CD1c-positive myeloid dendritic cell (primary cell): Measurements from ENCODE around the gene CALCOCO2.
"Not testable (repeated sequence)": the region's sequence is repeated elsewhere in the genome, so short reads cannot be mapped to it uniquely, and the experiment has no call there.

Experiments used
- DNase-seq: peaks from one replicate; pipeline ENCODE4 v3.0.0-alpha.2; 2016; ENCODE audit errors: extremely low spot score

Gene CALCOCO2

GRCh38 chr17:48830840-48831548 lies at the start of gene CALCOCO2:
CALCOCO2 (plus strand) TSS chr17:48831035; CDS start chr17:48841708, 10,673 bp downstream.
- DNase-seq = peak; percentile 98

DNA sequence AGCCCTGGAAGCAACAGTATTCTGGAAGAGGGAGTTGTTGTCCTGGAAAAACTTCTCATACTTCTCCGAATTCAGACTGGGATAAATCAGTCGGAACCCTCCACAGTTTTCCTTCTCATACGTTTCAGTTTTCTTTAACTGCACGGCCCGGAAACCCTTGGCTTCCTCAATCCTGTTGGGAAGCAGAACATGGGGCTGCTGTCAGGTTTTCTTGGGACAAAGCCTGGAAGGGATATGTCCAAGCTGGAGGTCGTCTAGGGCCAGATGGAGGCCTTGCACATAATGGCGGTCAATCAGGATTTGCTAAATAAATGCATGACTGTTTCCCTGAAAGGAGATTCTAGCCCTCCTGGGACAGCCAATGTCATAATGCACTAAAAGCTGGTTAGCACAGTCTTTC lies 43.0 kb upstream of the CALCOCO2 start:
- DNase-seq = no peak

DNA sequence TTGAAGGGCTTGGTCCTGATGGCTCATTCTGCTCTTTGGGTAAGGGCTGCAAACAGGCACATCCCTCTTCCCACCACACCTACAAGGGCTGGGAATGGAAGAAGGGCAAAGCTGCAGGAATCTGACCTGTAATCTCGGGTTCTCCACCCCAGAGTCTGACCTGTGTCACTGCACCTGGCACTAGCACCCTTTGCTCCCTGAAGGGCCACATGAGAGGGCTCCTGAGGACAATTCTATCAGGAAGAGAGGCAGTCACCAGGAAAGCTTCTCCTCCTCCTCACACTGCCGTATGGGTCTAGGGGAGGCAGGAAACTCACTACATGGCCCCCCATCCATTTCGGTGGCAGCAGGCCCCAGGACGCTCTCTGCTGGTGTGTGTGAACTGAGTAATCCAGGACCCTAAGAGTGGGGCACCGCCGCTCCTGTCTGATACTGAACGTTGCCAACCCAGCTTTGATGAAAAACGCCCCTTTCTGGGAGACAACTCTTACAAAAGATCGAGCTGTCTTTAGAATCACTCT lies 40.2 kb upstream of the CALCOCO2 start:
- no peak for DNase-seq

GRCh38 chr17:48791128-48792032 lies 39.5 kb upstream of the CALCOCO2 start:
- DNase-seq = peak; percentile 80

- DNase-seq = no peak
Measured at GRCh38 chr17:48792033-48792798, 38.6 kb upstream of the CALCOCO2 start.

- DNase-seq = no peak
Measured at GRCh38 chr17:48795444-48796162, 35.2 kb upstream of the CALCOCO2 start.

- DNase-seq = not testable (repeated sequence)
Measured at GRCh38 chr17:48796163-48796522, 34.7 kb upstream of the CALCOCO2 start.

DNA sequence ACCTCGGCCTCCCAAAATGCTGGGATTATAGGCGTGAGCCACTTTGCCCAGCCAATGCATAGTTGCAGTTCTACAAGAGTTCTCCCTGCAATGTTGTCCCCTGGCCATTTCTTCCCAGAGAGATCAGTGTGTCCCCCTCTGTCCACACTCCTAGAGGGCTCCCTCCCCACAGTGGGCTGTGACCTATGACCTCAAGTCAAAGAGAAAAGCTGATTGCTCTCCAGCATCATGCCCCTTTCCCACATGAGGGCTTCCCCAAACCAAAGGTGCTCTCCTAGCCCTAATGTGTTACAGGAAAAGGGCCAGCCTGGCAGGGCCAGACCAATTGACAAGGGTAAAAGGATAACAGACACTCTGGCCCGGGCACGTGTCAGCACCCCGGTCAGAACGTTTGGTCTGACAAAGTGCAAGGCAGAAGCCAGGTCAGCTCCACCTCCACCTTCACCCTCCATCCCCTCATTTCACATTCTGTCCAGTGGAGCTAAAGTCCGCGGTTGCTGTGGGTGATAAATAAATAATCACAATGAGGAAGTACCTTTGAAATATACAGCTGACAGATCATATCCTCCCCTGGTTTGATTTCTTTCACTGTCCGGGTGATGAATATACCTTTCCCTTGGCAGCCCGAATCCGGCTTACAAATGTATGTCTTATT lies 31.6 kb upstream of the CALCOCO2 start:
- no peak for DNase-seq

DNA sequence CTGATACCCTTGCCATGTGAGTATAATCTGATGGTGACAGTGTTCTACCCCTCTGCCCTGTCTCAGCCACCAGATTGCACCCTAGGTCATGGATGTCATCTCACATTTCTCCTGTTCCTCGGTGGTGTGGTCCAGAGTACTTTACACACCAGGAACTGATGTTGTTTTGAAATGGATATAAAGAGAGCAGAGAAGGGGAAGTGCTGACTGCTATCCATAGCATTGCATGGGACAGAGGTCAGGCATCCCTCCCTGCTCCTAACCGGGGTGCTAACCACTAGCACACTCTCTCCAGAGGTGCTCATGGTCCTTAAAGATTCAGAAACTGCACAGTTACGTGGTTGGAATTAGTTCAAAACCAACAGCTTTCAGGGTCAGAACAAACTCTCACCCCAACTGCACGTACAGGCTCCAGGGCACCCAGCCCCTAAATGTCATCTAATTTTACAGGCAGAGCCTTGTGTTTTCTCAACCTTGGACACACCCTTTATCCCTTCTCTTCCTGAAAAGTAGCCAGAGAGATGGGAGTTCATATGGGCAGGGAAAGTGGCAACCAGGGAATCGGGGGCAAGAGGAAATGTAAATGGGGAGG lies 30.1 kb upstream of the CALCOCO2 start:
- no peak for DNase-seq

GRCh38 chr17:48804936-48805411 lies 25.9 kb upstream of the CALCOCO2 start:
- peak; percentile 61 for DNase-seq

GRCh38 chr17:48809182-48809581 lies 21.7 kb upstream of the CALCOCO2 start:
- no peak for DNase-seq

DNA sequence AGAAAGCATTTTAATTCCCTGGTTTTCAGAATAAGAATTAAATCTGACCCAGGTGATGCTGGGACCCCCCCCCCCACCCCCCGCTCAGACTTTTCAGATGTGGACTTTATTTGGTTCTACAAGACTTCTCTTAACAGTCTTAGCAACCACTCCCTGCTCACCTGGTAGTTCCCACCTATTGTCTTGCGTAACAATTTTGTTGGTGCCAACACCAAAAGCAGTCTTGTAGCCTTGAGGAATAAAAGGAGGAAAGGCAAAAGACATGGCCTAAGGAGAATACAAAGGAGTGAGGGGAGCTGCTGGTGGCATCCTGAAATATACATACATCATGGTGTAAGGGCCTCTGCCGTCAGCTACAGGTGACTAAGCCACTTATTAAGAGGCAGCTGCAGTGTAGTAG lies 18.8 kb upstream of the CALCOCO2 start:
- DNase-seq = no peak

- peak; percentile 71 for DNase-seq
Measured at GRCh38 chr17:48814504-48814903, 16.3 kb upstream of the CALCOCO2 start.

GRCh38 chr17:48815311-48815710 lies 15.5 kb upstream of the CALCOCO2 start:
- DNase-seq = no peak

GRCh38 chr17:48816438-48816773 lies 14.4 kb upstream of the CALCOCO2 start:
- DNase-seq = no peak

GRCh38 chr17:48816774-48817590 lies 13.9 kb upstream of the CALCOCO2 start, which contains the start of gene TTLL6:
TTLL6 (minus strand) TSS chr17:48817229; CDS start chr17:48817072, 157 bp downstream.
- DNase-seq = peak; percentile 71

DNA sequence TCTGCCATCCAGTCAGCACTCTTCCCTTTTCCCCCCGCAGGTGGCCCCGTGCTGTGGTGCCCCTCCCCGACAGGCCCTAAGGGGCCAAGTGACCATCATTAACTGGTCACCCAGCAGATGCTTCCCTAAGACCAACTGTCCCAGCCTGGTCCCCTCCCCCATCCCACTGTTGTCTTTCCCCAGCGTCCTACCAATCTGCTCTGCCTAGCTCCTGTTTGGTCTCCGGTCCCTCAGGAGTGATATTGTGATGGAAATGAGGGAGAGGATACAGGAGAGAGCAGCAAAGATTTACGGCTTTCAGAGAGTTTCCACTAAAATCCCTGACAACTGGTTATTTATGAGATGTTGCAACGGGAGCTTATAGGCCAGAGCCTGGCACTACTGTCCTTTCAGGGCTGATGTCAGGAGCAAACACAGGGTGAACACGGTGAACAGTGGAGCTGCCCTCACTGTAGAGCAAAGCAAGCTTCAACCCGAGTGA lies 12.4 kb upstream of the CALCOCO2 start:
- no peak for DNase-seq

DNA sequence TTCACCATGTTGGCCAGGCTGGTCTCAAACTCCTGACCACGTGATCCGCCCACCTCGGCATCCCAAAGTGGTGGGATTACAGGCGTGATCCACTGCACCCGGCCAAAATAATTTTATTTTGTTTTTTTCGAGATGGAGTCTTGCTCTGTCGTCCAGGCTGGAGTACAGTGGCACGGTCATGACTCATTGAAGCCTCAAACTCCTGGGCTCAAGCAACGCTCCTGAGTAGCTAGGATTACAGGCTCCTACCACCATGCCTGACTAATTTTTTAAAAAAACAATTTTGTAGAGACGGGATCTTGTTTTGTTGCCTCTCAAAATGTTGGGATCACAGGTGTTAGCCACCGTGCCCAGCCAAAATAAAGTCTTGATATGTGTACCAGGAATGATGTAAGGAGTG lies 11.4 kb upstream of the CALCOCO2 start:
- no peak for DNase-seq

DNA sequence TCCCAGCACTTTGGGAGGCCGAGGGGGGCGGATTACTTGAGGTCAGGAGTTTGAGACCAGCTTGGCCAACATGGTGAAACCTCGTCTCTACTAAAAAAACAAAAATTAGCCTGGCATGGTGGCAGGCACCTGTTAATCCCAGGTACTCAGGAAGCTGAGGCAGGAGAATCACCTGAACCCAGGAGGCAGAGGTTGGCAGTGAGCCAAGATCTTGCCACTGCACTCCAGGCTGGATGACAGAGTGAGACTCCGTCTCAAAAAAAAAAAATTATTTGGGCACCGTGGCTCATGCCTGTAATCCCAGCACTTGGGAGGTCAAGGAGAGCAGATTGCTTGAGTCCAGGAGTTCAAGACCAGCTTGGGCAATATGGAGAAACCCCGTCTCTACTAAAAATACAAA lies 9.9 kb upstream of the CALCOCO2 start:
- not testable (repeated sequence) for DNase-seq
